H1 (cell line): ENCODE measurements around the gene ZDHHC22. TPM values are rescaled to one million over a fixed set of nuclear protein-coding genes. Genes with fewer than 3 reads are reported as not detected.
A peak's percentile ranks its signal among the peaks of the same experiment; 100 is the strongest.

Experiments
- CTCF ChIA-PET: fragments of 300-600 bp; sonication (Branson Sonifier 250); formaldehyde crosslinking; loops from one replicate; lab custom pipeline; 2021; ENCODE audit not compliant: partially characterized antibody; lab: Charles Lee
- POLR2A ChIA-PET: fragments of 300-600 bp; sonication (Branson Sonifier 250); formaldehyde crosslinking; loops from one replicate; lab custom pipeline; 2021; ENCODE audit warnings: inconsistent platforms; ENCODE audit not compliant: partially characterized antibody; lab: Charles Lee
- DNase-seq, 2 experiments: peaks; one replicate each; pipeline versions ENCODE4 v3.0.0 to v3.0.0-alpha.2; 2010 to 2022; ENCODE audit warnings: low spot score in 2 of 2, low read depth in 1 of 2, mixed read lengths in 1 of 2
- FAIRE-seq: peaks from 2 replicates; lab custom pipeline; 2011; peaks lifted over from hg19 to GRCh38; lab: Jason Lieb, UNC
- H2AFZ ChIP-seq: 2 replicates; pipeline ENCODE4 v1.8.1; 2012; ENCODE audit warnings: low read length, inconsistent platforms
- H2AK5ac ChIP-seq: 2 replicates; pipeline ENCODE4 v1.6.1; 2013; ENCODE audit warnings: low read depth, low read length
- H2BK120ac ChIP-seq: replicated peaks from 2 replicates; pipeline ENCODE3; 2013; ENCODE audit warnings: low read depth, low read length, inconsistent platforms
- H2BK12ac ChIP-seq: 2 replicates; pipeline ENCODE4 v1.6.1; 2013; ENCODE audit warnings: low read depth, low read length
- H2BK15ac ChIP-seq: 2 replicates; pipeline ENCODE4 v1.6.1; 2013; ENCODE audit warnings: low read length
- H2BK20ac ChIP-seq: 2 replicates; pipeline ENCODE4 v1.6.1; 2013; ENCODE audit warnings: low read length
- H2BK5ac ChIP-seq: 2 replicates; pipeline ENCODE4 v1.6.1; 2013; ENCODE audit warnings: low read depth, low read length
- H3K14ac ChIP-seq: 2 replicates; pipeline ENCODE4 v1.6.1; 2013; ENCODE audit warnings: inconsistent platforms; ENCODE audit not compliant: insufficient read length
- H3K18ac ChIP-seq: 2 replicates; pipeline ENCODE4 v1.6.1; 2013; ENCODE audit warnings: low read length; ENCODE audit errors: extremely low read depth
- H3K23ac ChIP-seq: 2 replicates; pipeline ENCODE4 v1.6.1; 2013; ENCODE audit warnings: inconsistent platforms; ENCODE audit not compliant: insufficient read length
- H3K23me2 ChIP-seq: 2 replicates; pipeline ENCODE4 v1.6.1; 2013; ENCODE audit warnings: low read depth, low read length
- H3K27ac ChIP-seq: 2 replicates; pipeline ENCODE4 v1.6.1; 2011; ENCODE audit warnings: low read depth, low read length, inconsistent platforms
- H3K27me3 ChIP-seq, 4 experiments: replicated peaks in 1 of 4; 1 replicate in 1 of 4; 2 replicates in 3 of 4; pipeline versions ENCODE4 v1.6.1 to v1.8.1; 2011 to 2013; ENCODE audit warnings: low read length in 3 of 4, mild to moderate bottlenecking in 3 of 4, inconsistent platforms in 2 of 4, mixed read lengths in 2 of 4, moderate library complexity in 1 of 4; ENCODE audit not compliant: control insufficient read depth in 3 of 4, insufficient read depth in 3 of 4; ENCODE audit errors: extremely low read depth in 1 of 4
- H3K36me3 ChIP-seq, 4 experiments: 2 replicates each; pipeline versions ENCODE4 v1.6.1 to v1.8.1; 2011 to 2013; ENCODE audit warnings: mild to moderate bottlenecking in 4 of 4, low read length in 3 of 4, moderate library complexity in 2 of 4, control low read depth in 1 of 4, inconsistent platforms in 1 of 4; ENCODE audit not compliant: insufficient read depth in 4 of 4, control insufficient read depth in 2 of 4
- H3K4ac ChIP-seq: replicated peaks from 2 replicates; pipeline ENCODE3; 2013; ENCODE audit warnings: low read length, low read depth, mixed read lengths, inconsistent platforms; ENCODE audit not compliant: insufficient read length
- H3K4me1 ChIP-seq, 4 experiments: replicated peaks in 1 of 4; 1 replicate in 1 of 4; 2 replicates in 3 of 4; pipeline versions ENCODE4 v1.6.1 to v1.8.1; 2011 to 2013; ENCODE audit warnings: low read length in 3 of 4, inconsistent platforms in 2 of 4, mixed read lengths in 1 of 4; ENCODE audit not compliant: insufficient read depth in 4 of 4, control insufficient read depth in 3 of 4
- H3K4me2 ChIP-seq, 2 experiments: 2 replicates each; pipeline versions ENCODE4 v1.6.1 to v1.8.1; 2011 to 2013; ENCODE audit warnings: low read depth in 2 of 2, low read length in 2 of 2, control low read depth in 1 of 2, inconsistent platforms in 1 of 2, mild to moderate bottlenecking in 1 of 2; ENCODE audit not compliant: insufficient read depth in 1 of 2
- H3K4me3 ChIP-seq, 4 experiments: fragments of 200-600, 300-600 bp in 1 of 4; sonication (generic), shearing (Covaris generic), sonication (Bioruptor Twin) in 1 of 4; 2 replicates each; pipeline versions ENCODE4 v1.5.1 to v1.8.1; 2011 to 2016; ENCODE audit warnings: low read length in 4 of 4, low read depth in 3 of 4, control low read depth in 2 of 4, inconsistent platforms in 2 of 4, mild to moderate bottlenecking in 2 of 4, mixed read lengths in 1 of 4, moderate library complexity in 1 of 4; ENCODE audit not compliant: insufficient read depth in 2 of 4; ENCODE audit errors: extremely low read depth in 1 of 4
- H3K56ac ChIP-seq: replicated peaks from 2 replicates; pipeline ENCODE3; 2013; ENCODE audit warnings: low read depth, mild to moderate bottlenecking, mixed read lengths, low read length, inconsistent platforms; ENCODE audit not compliant: insufficient read length
- H3K79me1 ChIP-seq: 2 replicates; pipeline ENCODE4 v1.6.1; 2013; ENCODE audit warnings: low read depth, low read length, control low read depth
- H3K79me2 ChIP-seq, 2 experiments: 2 replicates each; pipeline versions ENCODE4 v1.6.1 to v1.8.1; 2012 to 2013; ENCODE audit warnings: low read length in 2 of 2, mild to moderate bottlenecking in 2 of 2, inconsistent platforms in 1 of 2; ENCODE audit not compliant: insufficient read depth in 2 of 2, control insufficient read depth in 1 of 2
- H3K9ac ChIP-seq, 4 experiments: replicated peaks in 1 of 4; 1 replicate in 1 of 4; 2 replicates in 3 of 4; pipeline versions ENCODE4 v1.6.1 to v1.8.1; 2011 to 2013; ENCODE audit warnings: low read depth in 3 of 4, low read length in 3 of 4, control low read depth in 2 of 4, mild to moderate bottlenecking in 2 of 4, moderate library complexity in 2 of 4, inconsistent platforms in 1 of 4; ENCODE audit errors: extremely low read depth in 1 of 4
- H3K9me3 ChIP-seq, 2 experiments: 2 replicates each; pipeline versions ENCODE4 v1.6.1 to v1.8.1; 2012 to 2013; ENCODE audit warnings: mild to moderate bottlenecking in 2 of 2, moderate library complexity in 2 of 2, control low read depth in 1 of 2, inconsistent platforms in 1 of 2, low read depth in 1 of 2, low read length in 1 of 2, mixed read lengths in 1 of 2; ENCODE audit not compliant: insufficient read depth in 2 of 2
- H4K20me1 ChIP-seq, 2 experiments: replicated peaks in 1 of 2; 2 replicates each; pipeline versions ENCODE3 to v1.8.1; 2011 to 2013; ENCODE audit warnings: inconsistent platforms in 2 of 2, low read length in 2 of 2, mild to moderate bottlenecking in 1 of 2; ENCODE audit not compliant: insufficient read depth in 2 of 2, control insufficient read depth in 1 of 2
- H4K5ac ChIP-seq: 2 replicates; pipeline ENCODE4 v1.6.1; 2013; ENCODE audit warnings: low read length, low read depth, mixed read lengths, inconsistent platforms; ENCODE audit not compliant: insufficient read length
- H4K8ac ChIP-seq: 2 replicates; pipeline ENCODE4 v1.8.0; 2013; ENCODE audit warnings: mild to moderate bottlenecking, moderate library complexity, low read length, inconsistent platforms; ENCODE audit not compliant: insufficient read depth; ENCODE audit errors: extremely low read depth
- H4K91ac ChIP-seq: replicated peaks from 2 replicates; pipeline ENCODE3; 2013; ENCODE audit warnings: low read length, mixed read lengths, inconsistent platforms; ENCODE audit not compliant: insufficient read length
- BACH1 ChIP-seq: IDR thresholded peaks from 2 replicates; pipeline ENCODE4 v1.6.1; 2012; ENCODE audit warnings: low read length, improper control_type of control experiment
- CHD2 ChIP-seq: IDR thresholded peaks from 2 replicates; pipeline ENCODE4 v1.6.1; 2012; ENCODE audit warnings: low read length, improper control_type of control experiment
- EZH2 ChIP-seq: fragments of 200-600 bp; sonication (generic); IDR thresholded peaks from 2 replicates; pipeline ENCODE4 v1.7.1; 2012; ENCODE audit warnings: low read depth, mild to moderate bottlenecking, moderate library complexity, low read length, inconsistent platforms; ENCODE audit not compliant: severe bottlenecking
- JUN ChIP-seq: IDR thresholded peaks from 2 replicates; pipeline ENCODE4 v1.6.1; 2011; ENCODE audit warnings: low read depth, mild to moderate bottlenecking, improper control_type of control experiment, low read length
- KDM5A ChIP-seq: fragments of 200-600 bp; IDR thresholded peaks from 2 replicates; pipeline ENCODE4 v1.7.1; 2012; ENCODE audit warnings: mild to moderate bottlenecking, low read length, inconsistent platforms, mixed read lengths
- NRF1 ChIP-seq: IDR thresholded peaks from 2 replicates; pipeline ENCODE4 v1.6.1; 2011; ENCODE audit warnings: mild to moderate bottlenecking, low read depth, low read length, improper control_type of control experiment
- RBBP5 ChIP-seq: IDR thresholded peaks from 2 replicates; pipeline ENCODE4 v1.7.1; 2012; ENCODE audit warnings: low read depth, mild to moderate bottlenecking, inconsistent platforms, low read length, moderate library complexity, borderline replicate concordance
- RNF2 ChIP-seq: fragments of 200-900, 300-1000 bp; sonication (generic); IDR thresholded peaks from 2 replicates; pipeline ENCODE4 v1.7.1; 2016; ENCODE audit warnings: borderline replicate concordance, low read depth, mild to moderate bottlenecking, antibody characterized with exemption, low read length; ENCODE audit not compliant: poor library complexity, severe bottlenecking; ENCODE audit errors: missing control alignments
- SRF ChIP-seq: IDR thresholded peaks from 2 replicates; pipeline ENCODE4 v1.6.1; 2011; ENCODE audit warnings: mild to moderate bottlenecking, low read depth, low read length, moderate library complexity
- YY1 ChIP-seq: IDR thresholded peaks from 2 replicates; pipeline ENCODE4 v1.6.1; 2011; ENCODE audit warnings: low read depth, mild to moderate bottlenecking, low read length
- WGBS, 2 experiments: shearing (Covaris generic) in 1 of 2; methylation state at CpG; one replicate each; pipeline versions ENCODE4 v1.1.6 to v1.1.7; 2013 to 2015; ENCODE audit warnings: low lambda C conversion rate in 2 of 2, mixed read lengths in 2 of 2, inconsistent platforms in 1 of 2, low coverage in 1 of 2, missing lambda C conversion rate in 1 of 2; ENCODE audit not compliant: insufficient replicate concordance in 2 of 2, insufficient coverage in 1 of 2, insufficient read length in 1 of 2; ENCODE audit errors: extremely low coverage in 1 of 2, missing lambda C conversion rate in 1 of 2; 5-methylcytosine and 5-hydroxymethylcytosine counted together
- polyA plus RNA-seq, 7 experiments: library from polyadenylated mRNA; depleted of rRNA in 3 of 7; stranded (reverse) in 5 of 7; unstranded in 2 of 7; fragments of >200 nt in 5 of 7; fragments of 200-250 nt in 2 of 7; gene quantifications; 1 replicate in 5 of 7; 2 replicates in 1 of 7; 4 replicates in 1 of 7; pipeline versions ENCODE4 v1.2.1 to v1.2.3, GENCODE V29; 2011 to 2013; ENCODE audit warnings: missing spikeins in 2 of 7, mixed read lengths in 2 of 7
- total RNA-seq: library from RNA; stranded (reverse); fragmentation: NEBNext Ultra II Directional; extraction: Animal tissue kit (Norgen Biotek cat#: 25700); gene quantifications from 2 replicates; pipeline ENCODE4 v1.2.1, GENCODE V29; 2021

Gene ZDHHC22
- total and polyA plus RNA-seq, 2 of the 8 experiments (the other 6 are each of a cell fraction or from before 2014, with no cell fraction given), result 23.8 to 55.2 TPM

GRCh38 chr14:77124345-77125280 is 17.0 kb downstream of the ZDHHC22 start:
- H4K91ac ChIP-seq, result peak overlapping the region; percentile 76
- peaks cover 20 to 36% (median 24%) of the 10 kb centered on the region in 4 experiments for H3K4me1 ChIP-seq
- H3K23me2 ChIP-seq, result peaks cover 8% of the 10 kb centered on the region
- CTCF ChIA-PET, result interaction anchor here (0.8 to 56.8 kb wide), 27 partner anchors 8 to 278 kb away, joined by 3 to 1490 read pairs (median 4); partner anchors contain the start of genes CIPC and ZDHHC22
- H3K4me3 ChIP-seq, result peak overlapping the region; percentile 62 to 79 (median 68)
- H3K9ac ChIP-seq, result peak overlapping the region in 3 of 4 experiments; percentile 49 to 54 (median 52); a peak in 4 of 7 replicates
- H3K9me3 ChIP-seq, result no peaks in the 10 kb centered on the region
- peak in 1 of 2 experiments; percentile 81 for DNase-seq
- no peak overlapping the region for H2AK5ac ChIP-seq
- no peak for FAIRE-seq
- H3K27ac ChIP-seq, result no peak overlapping the region
- H3K4ac ChIP-seq, result no peak overlapping the region
- 7% methylated on average over 64 of the region's 73 CpGs; no CpG with 5 or more reads in 1 of the 2 experiments for WGBS, 2 experiments
- peak overlapping the region; percentile 90 for H2AFZ ChIP-seq
- H4K5ac ChIP-seq, result peak overlapping the region; percentile 57
- peak overlapping the region; percentile 75; the same call in 1 of the 2 replicates for H2BK15ac ChIP-seq
- H3K79me1 ChIP-seq, result no peaks in the 10 kb centered on the region; the same call in 1 of the 2 replicates
- H2BK20ac ChIP-seq, result no peak overlapping the region
- H4K8ac ChIP-seq, result no peak overlapping the region; the same call in none of the 2 replicates
- no peaks in the 10 kb centered on the region for H4K20me1 ChIP-seq
- peak overlapping the region; percentile 83 to 88 for H3K4me2 ChIP-seq
- no peaks in the 10 kb centered on the region for H3K36me3 ChIP-seq
- H2BK120ac ChIP-seq, result no peak overlapping the region
- peaks cover 0 to 2% (median 0%) of the 10 kb centered on the region in 4 experiments; a peak in 1 of 7 replicates for H3K27me3 ChIP-seq
- no peaks in the 10 kb centered on the region for H3K79me2 ChIP-seq
- peak overlapping the region; percentile 20; the same call in 1 of the 2 replicates for H2BK5ac ChIP-seq
- no peak overlapping the region for H3K56ac ChIP-seq
- peak overlapping the region; percentile 35; the same call in 1 of the 2 replicates for H2BK12ac ChIP-seq
- POLR2A ChIA-PET, result interaction anchor here (0.8 to 9.3 kb wide), 9 partner anchors 9 to 163 kb away, joined by 3 to 69 read pairs (median 6); partner anchors contain the start of genes CIPC and ZDHHC22
- no peak overlapping the region for H3K23ac ChIP-seq
- no peak overlapping the region for H3K14ac ChIP-seq
- peak overlapping the region; percentile 98 for H3K18ac ChIP-seq
- TF ChIP-seq BACH1, result peak; percentile 92
- no peak for TF ChIP-seq NRF1
- no peak for TF ChIP-seq JUN
- no peak for TF ChIP-seq CHD2
- no peak for TF ChIP-seq YY1
- TF ChIP-seq KDM5A, result no peak
- peak; percentile 90 for TF ChIP-seq RBBP5
- no peak for TF ChIP-seq EZH2
- no peak for TF ChIP-seq SRF
- no peak for TF ChIP-seq RNF2
